Right atrium auricular region (tissue), 2 donors: Measurements from ENCODE around the gene MTA1. TPM values are rescaled to one million over a fixed set of nuclear protein-coding genes. Genes with fewer than 3 reads are reported as not detected.

Source experiments
- DNase-seq: peaks from one replicate; pipeline ENCODE4 v3.0.0-alpha.2; 2019; ENCODE audit warnings: low spot score
- H3K27ac ChIP-seq, 2 donors: fragments of 200-600 bp; sonication (generic); 1 replicate in 1 of 2; 2 replicates in 1 of 2; pipeline ENCODE4 v1.5.1; 2016 to 2019
- H3K27me3 ChIP-seq, 2 donors: fragments of 200-600 bp; sonication (generic); one replicate each; pipeline versions ENCODE4 v1.5.1 to v1.6.0; 2017 to 2019
- H3K36me3 ChIP-seq: fragments of 200-600 bp; sonication (generic); one replicate; pipeline ENCODE4 v1.5.1; 2016
- H3K4me1 ChIP-seq, 2 donors: fragments of 200-600 bp; sonication (generic); one replicate each; pipeline versions ENCODE4 v1.5.1 to v1.6.0; 2017 to 2019
- H3K4me3 ChIP-seq, 2 donors: fragments of 200-600 bp; sonication (generic); 1 replicate in 1 of 2; 2 replicates in 1 of 2; pipeline ENCODE4 v1.5.1; 2017 to 2019; ENCODE audit warnings: mild to moderate bottlenecking in 1 of 2, moderate library complexity in 1 of 2
- H3K9me3 ChIP-seq, 2 donors: fragments of 200-600 bp; sonication (generic); one replicate each; pipeline ENCODE4 v1.5.1; 2019
- total RNA-seq, 2 donors: library from RNA; depleted of rRNA; stranded (reverse); fragments of >200 nt; gene quantifications; one replicate each; pipeline ENCODE4 v1.1.0, GENCODE V29; 2016
- TF ChIP-seq, protein P1 (sequence below), 2 donors: fragments of 200-600 bp; sonication (generic); IDR thresholded peaks; one replicate each; pipeline ENCODE4 v1.5.1; 2019; ENCODE audit warnings: antibody characterized with exemption in 2 of 2

The MTA1 gene
- total RNA-seq, 2 donors from 2014 or later, result 51.9 to 61.7 TPM

DNA sequence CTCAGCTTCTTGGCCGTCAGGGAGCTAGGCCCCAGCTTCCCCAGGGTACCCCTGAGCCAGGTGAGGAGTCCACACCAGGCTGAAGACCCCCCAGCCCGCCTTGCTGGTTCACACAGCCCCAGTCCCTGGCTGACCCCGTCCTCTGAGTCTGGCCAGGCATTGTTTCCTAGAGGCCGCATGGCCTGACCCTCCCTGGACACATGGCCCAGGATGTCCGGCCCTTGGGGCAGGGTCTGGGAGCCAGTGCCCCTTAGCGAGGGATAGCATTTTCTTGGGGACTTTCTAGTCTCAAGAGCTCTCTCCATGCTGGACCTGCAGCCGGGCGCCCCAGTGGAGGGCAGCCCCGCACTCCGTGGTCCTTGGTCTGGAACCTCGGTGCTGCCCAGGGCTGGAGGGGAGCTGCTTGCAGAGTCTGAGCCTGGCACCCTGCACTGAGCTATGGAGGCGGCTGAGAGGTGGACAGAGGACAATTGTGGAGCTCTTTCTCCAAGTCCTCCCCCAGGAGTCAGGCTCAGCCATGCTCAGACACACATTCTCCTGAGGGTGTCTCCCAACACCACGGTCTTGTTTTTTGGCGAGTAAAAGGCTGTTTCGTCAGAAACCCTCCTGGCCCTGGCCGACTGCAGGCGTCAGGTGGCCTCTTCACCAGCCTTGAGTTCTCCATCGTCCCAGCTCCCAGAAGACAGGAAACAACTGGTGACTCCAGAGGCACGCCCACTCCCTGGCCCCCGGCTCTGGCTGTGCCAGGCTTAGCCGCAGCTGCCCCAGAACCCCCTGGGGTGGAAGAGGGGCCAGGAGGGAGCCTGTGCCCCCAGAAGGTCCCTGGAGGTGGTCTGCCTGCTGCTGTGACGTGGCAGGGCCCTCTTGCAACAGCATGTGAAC lies 37.4 kb downstream of the MTA1 start:
- Histone ChIP-seq H3K27me3 (no peaks in the 10 kb centered on the region), H3K4me3 (no peak overlapping the region), H3K4me1 (no peaks in the 10 kb centered on the region), H3K27ac (no peak overlapping the region), H3K36me3 (peaks cover 60% of the 10 kb centered on the region), H3K9me3 (no peaks in the 10 kb centered on the region)
- DNase-seq, result no peak
- TF ChIP-seq, protein P1, sequence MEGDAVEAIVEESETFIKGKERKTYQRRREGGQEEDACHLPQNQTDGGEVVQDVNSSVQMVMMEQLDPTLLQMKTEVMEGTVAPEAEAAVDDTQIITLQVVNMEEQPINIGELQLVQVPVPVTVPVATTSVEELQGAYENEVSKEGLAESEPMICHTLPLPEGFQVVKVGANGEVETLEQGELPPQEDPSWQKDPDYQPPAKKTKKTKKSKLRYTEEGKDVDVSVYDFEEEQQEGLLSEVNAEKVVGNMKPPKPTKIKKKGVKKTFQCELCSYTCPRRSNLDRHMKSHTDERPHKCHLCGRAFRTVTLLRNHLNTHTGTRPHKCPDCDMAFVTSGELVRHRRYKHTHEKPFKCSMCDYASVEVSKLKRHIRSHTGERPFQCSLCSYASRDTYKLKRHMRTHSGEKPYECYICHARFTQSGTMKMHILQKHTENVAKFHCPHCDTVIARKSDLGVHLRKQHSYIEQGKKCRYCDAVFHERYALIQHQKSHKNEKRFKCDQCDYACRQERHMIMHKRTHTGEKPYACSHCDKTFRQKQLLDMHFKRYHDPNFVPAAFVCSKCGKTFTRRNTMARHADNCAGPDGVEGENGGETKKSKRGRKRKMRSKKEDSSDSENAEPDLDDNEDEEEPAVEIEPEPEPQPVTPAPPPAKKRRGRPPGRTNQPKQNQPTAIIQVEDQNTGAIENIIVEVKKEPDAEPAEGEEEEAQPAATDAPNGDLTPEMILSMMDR (IDR thresholded peaks at IDR 0.05), result no peak

DNA sequence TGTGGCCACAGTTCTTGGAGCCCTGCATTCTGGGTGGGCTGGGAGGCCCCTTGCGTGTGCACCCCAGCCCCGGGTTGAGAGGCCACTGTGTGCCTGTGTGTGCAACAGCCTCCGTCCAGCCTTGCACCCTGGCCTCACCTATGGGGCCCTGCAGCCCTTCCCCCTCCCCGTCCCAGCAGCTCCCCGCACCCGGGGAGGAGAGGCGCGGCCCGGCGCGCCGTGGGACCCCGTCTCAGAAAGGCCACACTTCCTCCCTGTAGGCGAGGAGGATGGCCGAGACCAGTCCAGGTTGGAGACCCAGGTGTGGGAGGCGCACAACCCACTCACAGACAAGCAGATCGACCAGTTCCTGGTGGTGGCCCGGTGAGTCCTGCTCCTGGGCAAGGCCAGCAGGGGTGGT lies 38.4 kb downstream of the MTA1 start:
- TF ChIP-seq, protein P1 (IDR thresholded peaks at IDR 0.05), result no peak
- Histone ChIP-seq H3K27me3 (no peaks in the 10 kb centered on the region), H3K27ac (no peak overlapping the region), H3K4me3 (no peak overlapping the region), H3K9me3 (no peaks in the 10 kb centered on the region), H3K4me1 (peaks cover 0 to 6% of the 10 kb centered on the region in 2 donors), H3K36me3 (peaks cover 62% of the 10 kb centered on the region)
- no peak for DNase-seq

DNA sequence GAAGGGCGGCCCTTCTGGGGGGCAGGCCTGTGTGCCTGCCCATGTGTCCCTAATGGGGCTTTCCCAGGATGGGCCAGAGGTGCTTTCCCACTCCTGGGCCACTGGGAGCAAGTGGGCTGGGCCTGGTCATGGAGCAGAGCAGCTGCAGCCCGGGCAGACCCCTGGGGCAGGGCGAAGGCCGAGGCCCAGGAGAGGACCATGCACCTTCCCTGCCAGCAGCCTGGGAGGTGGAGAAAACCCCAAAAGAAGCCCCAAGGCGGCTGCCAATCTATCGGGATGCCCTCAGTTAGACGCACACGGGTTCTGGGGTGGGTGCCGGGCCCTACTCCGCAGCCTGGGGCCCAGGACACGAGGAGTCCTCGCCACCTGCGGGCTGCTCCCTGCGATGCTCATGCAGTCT lies 38.9 kb downstream of the MTA1 start:
- no peaks in the 10 kb centered on the region for H3K9me3 ChIP-seq
- no peaks in the 10 kb centered on the region for H3K27me3 ChIP-seq
- H3K27ac ChIP-seq, result no peak overlapping the region
- TF ChIP-seq, protein P1 (IDR thresholded peaks at IDR 0.05), result no peak
- peaks cover 0 to 6% of the 10 kb centered on the region in 2 donors for H3K4me1 ChIP-seq
- H3K36me3 ChIP-seq, result peaks cover 67% of the 10 kb centered on the region
- H3K4me3 ChIP-seq, result no peak overlapping the region
- DNase-seq, result no peak

DNA sequence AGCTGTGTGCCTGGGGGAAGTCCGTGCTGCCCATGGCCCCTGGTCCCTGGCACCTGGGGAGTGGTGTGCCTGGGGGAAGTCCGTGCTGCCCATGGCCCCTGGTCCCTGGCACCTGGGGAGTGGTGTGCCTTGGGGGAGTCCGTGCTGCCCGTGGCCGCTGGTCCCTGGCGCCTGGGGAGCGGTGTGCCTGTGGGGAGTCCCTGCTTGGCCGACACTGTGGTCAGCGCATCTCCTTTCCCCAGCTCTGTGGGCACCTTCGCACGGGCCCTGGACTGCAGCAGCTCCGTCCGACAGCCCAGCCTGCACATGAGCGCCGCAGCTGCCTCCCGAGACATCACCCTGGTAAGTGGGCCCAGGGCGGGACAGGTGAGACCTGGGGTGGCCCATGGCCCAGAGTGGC lies 40.5 kb downstream of the MTA1 start:
- TF ChIP-seq, protein P1 (IDR thresholded peaks at IDR 0.05), result no peak
- DNase-seq, result no peak
- Histone ChIP-seq H3K27me3 (no peaks in the 10 kb centered on the region), H3K4me1 (peaks cover 0 to 12% of the 10 kb centered on the region in 2 donors), H3K4me3 (no peak overlapping the region), H3K27ac (no peak overlapping the region), H3K9me3 (no peaks in the 10 kb centered on the region), H3K36me3 (peaks cover 71% of the 10 kb centered on the region)

DNA sequence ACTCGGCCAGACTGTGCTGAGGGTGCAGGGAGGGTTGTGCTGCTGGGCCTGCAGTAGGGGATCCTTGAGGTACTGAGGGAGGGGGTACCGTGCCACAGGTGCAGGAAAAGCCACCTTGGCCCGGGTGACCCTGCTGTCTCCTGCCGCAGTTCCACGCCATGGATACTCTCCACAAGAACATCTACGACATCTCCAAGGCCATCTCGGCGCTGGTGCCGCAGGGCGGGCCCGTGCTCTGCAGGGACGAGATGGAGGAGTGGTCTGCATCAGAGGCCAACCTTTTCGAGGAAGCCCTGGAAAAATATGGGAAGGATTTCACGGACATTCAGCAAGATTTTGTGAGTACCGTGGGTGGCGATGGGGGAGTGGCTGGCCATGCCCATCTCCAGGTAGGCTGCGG lies 41.0 kb downstream of the MTA1 start:
- TF ChIP-seq, protein P1 (IDR thresholded peaks at IDR 0.05), result no peak
- no peak for DNase-seq
- no peak overlapping the region for H3K27ac ChIP-seq
- H3K4me1 ChIP-seq, result peaks cover 0 to 17% of the 10 kb centered on the region in 2 donors
- no peaks in the 10 kb centered on the region for H3K27me3 ChIP-seq
- no peaks in the 10 kb centered on the region for H3K9me3 ChIP-seq
- no peak overlapping the region for H3K4me3 ChIP-seq
- peaks cover 69% of the 10 kb centered on the region for H3K36me3 ChIP-seq
